Ectodermal cell (in vitro differentiated cells): ENCODE measurements around the gene CST1.
"Not testable (repeated sequence)": the region's sequence is repeated elsewhere in the genome, so short reads cannot be mapped to it uniquely, and the experiment has no call there.

ENCODE experiments used
- H3K27ac ChIP-seq: 2 replicates; pipeline ENCODE4 v1.7.0; 2013; ENCODE audit warnings: mild to moderate bottlenecking, low read depth, low read length; ENCODE audit not compliant: insufficient read depth, poor library complexity, severe bottlenecking
- H3K27me3 ChIP-seq: 2 replicates; pipeline ENCODE4 v1.7.0; 2013; ENCODE audit warnings: mild to moderate bottlenecking, low read length; ENCODE audit not compliant: insufficient read depth, control insufficient read depth, poor library complexity, severe bottlenecking
- H3K36me3 ChIP-seq: one replicate; pipeline ENCODE4 v1.7.0; 2013; ENCODE audit warnings: low read length; ENCODE audit not compliant: control insufficient read depth, insufficient read depth
- H3K4me1 ChIP-seq: one replicate; pipeline ENCODE4 v1.7.0; 2013; ENCODE audit warnings: low read length; ENCODE audit not compliant: control insufficient read depth, insufficient read depth
- H3K4me3 ChIP-seq: 2 replicates; pipeline ENCODE4 v1.7.0; 2013; ENCODE audit warnings: low read depth, low read length, control low read depth; ENCODE audit not compliant: insufficient read depth
- H3K9me3 ChIP-seq: 2 replicates; pipeline ENCODE4 v1.7.0; 2013; ENCODE audit warnings: mild to moderate bottlenecking, low read length, moderate library complexity; ENCODE audit not compliant: control insufficient read depth
- WGBS, 2 experiments: methylation state at CpG; one replicate each; pipeline ENCODE4 v1.1.7; 2013; ENCODE audit warnings: missing lambda C conversion rate in 2 of 2; 5-methylcytosine and 5-hydroxymethylcytosine counted together

The CST1 gene

DNA sequence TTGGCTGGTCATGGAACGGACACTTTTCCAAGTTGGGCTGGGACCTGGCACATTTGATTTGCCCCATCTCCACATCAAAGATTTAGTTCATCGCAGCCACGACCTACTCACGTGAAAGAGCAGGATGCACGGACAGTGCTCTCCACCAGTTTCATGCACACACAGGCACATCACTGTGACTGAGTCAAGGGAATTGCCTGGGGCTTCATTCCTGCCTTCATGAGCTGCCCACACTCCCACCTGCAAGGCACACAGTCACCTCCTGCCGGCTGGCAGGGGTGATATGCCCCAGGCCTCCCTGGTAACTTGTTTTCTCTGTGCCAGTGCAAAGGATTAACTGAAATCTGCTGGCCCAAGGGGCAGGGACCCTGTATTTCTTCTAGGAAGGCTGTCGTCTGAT, 23.3 kb upstream of the CST1 start:
- H3K27me3 ChIP-seq, result no peaks in the 10 kb centered on the region
- 92 to 94% methylated on average over 7 of the region's 7 CpGs for WGBS, 2 experiments
- no peak overlapping the region for H3K27ac ChIP-seq
- peaks cover 6% of the 10 kb centered on the region for H3K4me1 ChIP-seq
- no peaks in the 10 kb centered on the region for H3K9me3 ChIP-seq
- no peak overlapping the region for H3K4me3 ChIP-seq
- no peaks in the 10 kb centered on the region for H3K36me3 ChIP-seq

- Histone ChIP-seq H3K4me1 (peaks cover 6% of the 10 kb centered on the region), H3K27ac (no peak overlapping the region), H3K36me3 (no peaks in the 10 kb centered on the region), H3K9me3 (no peaks in the 10 kb centered on the region), H3K27me3 (no peaks in the 10 kb centered on the region), H3K4me3 (no peak overlapping the region)
- WGBS, 2 experiments, result 90 to 93% methylated on average over 4 of the region's 4 CpGs
These were observed 22.8 kb upstream of the CST1 start for GRCh38 chr20:23773579-23773978.

DNA sequence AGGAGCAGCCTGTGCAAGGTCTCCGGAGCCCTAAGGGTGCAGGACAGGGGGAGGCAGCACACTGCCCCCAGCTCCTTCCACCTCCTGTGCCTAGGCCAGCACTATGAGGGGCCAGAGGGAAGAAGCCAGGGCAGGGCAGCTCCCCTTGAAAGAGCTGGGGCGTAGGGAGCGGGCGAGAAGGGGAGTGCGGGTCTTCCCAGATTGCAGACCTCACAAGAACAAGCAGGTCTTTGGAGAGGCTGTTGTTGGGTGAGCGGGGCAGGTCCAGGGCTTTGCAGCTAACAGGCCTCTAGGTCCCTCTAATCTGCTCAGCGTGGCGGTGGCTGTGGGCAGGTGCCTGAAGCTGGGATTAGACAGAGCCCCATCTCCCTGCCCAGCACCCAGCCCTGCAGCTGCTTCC, 22.4 kb upstream of the CST1 start:
- Histone ChIP-seq H3K27ac (no peak overlapping the region), H3K4me1 (peaks cover 6% of the 10 kb centered on the region), H3K9me3 (no peaks in the 10 kb centered on the region), H3K4me3 (no peak overlapping the region), H3K27me3 (no peaks in the 10 kb centered on the region), H3K36me3 (no peaks in the 10 kb centered on the region)
- 93 to 96% methylated on average over 8 of the region's 8 CpGs for WGBS, 2 experiments

DNA sequence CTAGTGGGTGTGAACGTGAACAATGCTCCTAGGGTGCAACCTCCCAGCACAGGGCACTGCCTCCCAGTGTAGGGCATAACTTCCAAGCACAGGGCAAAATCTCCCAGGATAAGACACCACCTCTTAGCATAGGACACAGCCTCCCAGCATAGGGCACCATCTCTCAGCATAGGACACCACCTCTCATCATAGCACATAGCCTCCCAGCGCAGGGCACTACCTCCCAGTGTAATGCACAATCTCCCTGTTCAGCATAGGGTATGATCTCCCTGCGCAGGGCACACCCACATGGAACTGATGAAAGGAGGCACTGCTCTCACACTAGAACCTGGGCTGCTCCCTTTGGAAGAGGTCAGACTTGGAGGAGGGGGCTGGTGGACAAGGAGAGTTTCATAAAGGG, 21.3 kb upstream of the CST1 start:
- no peaks in the 10 kb centered on the region for H3K36me3 ChIP-seq
- H3K9me3 ChIP-seq, result no peaks in the 10 kb centered on the region
- peaks cover 6% of the 10 kb centered on the region for H3K4me1 ChIP-seq
- no peak overlapping the region for H3K27ac ChIP-seq
- no peaks in the 10 kb centered on the region for H3K27me3 ChIP-seq
- WGBS, 2 experiments, result 92 to 99% methylated on average over 3 of the region's 3 CpGs
- H3K4me3 ChIP-seq, result no peak overlapping the region

- 90 to 97% methylated on average over 2 of the region's 2 CpGs for WGBS, 2 experiments
- no peaks in the 10 kb centered on the region for H3K4me1 ChIP-seq
- no peaks in the 10 kb centered on the region for H3K27me3 ChIP-seq
These were observed 19.6 kb upstream of the CST1 start for GRCh38 chr20:23770384-23770783.

GRCh38 chr20:23768520-23768919, 17.8 kb upstream of the CST1 start:
- not testable (repeated sequence) for H3K9me3 ChIP-seq, H3K4me1 ChIP-seq, H3K36me3 ChIP-seq, H3K4me3 ChIP-seq, H3K27me3 ChIP-seq, H3K27ac ChIP-seq

More at GRCh38 chr20:23770384-23770783, 19.6 kb upstream of the CST1 start:
- Histone ChIP-seq H3K36me3 (no peaks in the 10 kb centered on the region), H3K4me3 (no peak overlapping the region), H3K9me3 (no peaks in the 10 kb centered on the region), H3K27ac (no peak overlapping the region)

GRCh38 chr20:23766531-23766930, 15.8 kb upstream of the CST1 start:
- WGBS, 2 experiments, result 86 to 100% methylated on average over 1 of the region's 1 CpG
- no peaks in the 10 kb centered on the region for H3K27me3 ChIP-seq
- no peaks in the 10 kb centered on the region for H3K9me3 ChIP-seq
- no peaks in the 10 kb centered on the region for H3K4me1 ChIP-seq
- H3K4me3 ChIP-seq, result no peak overlapping the region
- H3K27ac ChIP-seq, result no peak overlapping the region
- H3K36me3 ChIP-seq, result no peaks in the 10 kb centered on the region

DNA sequence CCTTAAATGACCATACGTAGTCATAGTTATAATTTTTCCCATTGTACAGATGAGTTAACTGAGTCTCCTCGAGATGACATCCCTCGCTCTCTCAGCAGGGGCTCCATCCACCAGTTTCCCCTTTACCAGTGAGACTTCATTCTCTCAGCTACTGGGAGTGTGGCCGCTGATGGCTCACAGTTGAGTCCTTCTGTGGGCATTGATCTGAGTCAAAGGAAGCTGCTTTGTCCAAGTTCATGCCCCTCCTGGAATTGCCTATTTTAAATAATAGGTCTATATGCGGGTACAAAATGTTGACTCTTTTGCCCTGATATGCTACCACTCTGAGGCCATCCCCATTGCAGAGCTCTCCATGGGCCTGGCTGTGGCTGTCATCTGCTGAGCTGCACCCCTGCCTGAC, 14.8 kb upstream of the CST1 start:
- H3K36me3 ChIP-seq, result no peaks in the 10 kb centered on the region
- H3K27me3 ChIP-seq, result no peaks in the 10 kb centered on the region
- WGBS, 2 experiments, result 87 to 91% methylated on average over 5 of the region's 5 CpGs
- no peaks in the 10 kb centered on the region for H3K9me3 ChIP-seq
- no peak overlapping the region for H3K27ac ChIP-seq
- no peaks in the 10 kb centered on the region for H3K4me1 ChIP-seq
- H3K4me3 ChIP-seq, result no peak overlapping the region

GRCh38 chr20:23764630-23765029, 13.9 kb upstream of the CST1 start:
- 13 to 14% methylated on average over 2 of the region's 2 CpGs for WGBS, 2 experiments
- not testable (repeated sequence) for H3K36me3 ChIP-seq, H3K4me3 ChIP-seq, H3K27ac ChIP-seq, H3K27me3 ChIP-seq, H3K9me3 ChIP-seq, H3K4me1 ChIP-seq

DNA sequence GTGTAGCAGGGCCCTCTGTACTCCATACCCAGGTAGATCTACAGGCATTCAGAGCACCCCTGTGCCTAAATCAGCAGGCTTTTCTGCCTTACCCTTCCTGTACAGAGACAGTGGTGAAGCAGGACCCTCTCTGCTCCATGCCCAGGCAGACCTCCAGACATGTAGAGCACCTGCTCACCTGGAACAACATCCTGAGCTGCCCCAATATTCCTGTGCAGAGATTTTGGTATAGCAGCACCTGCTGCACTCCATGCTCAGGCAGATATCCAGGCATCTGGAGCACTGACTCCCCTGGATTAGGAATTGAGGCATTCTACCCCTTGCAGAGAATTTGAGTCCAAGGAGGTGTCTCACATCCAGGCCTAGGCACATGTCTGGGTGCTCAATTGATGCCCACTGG, 12.6 kb upstream of the CST1 start:
- Histone ChIP-seq H3K36me3 (no peaks in the 10 kb centered on the region), H3K27ac (no peak overlapping the region), H3K9me3 (no peaks in the 10 kb centered on the region), H3K4me1 (no peaks in the 10 kb centered on the region), H3K27me3 (no peaks in the 10 kb centered on the region), H3K4me3 (no peak overlapping the region)

DNA sequence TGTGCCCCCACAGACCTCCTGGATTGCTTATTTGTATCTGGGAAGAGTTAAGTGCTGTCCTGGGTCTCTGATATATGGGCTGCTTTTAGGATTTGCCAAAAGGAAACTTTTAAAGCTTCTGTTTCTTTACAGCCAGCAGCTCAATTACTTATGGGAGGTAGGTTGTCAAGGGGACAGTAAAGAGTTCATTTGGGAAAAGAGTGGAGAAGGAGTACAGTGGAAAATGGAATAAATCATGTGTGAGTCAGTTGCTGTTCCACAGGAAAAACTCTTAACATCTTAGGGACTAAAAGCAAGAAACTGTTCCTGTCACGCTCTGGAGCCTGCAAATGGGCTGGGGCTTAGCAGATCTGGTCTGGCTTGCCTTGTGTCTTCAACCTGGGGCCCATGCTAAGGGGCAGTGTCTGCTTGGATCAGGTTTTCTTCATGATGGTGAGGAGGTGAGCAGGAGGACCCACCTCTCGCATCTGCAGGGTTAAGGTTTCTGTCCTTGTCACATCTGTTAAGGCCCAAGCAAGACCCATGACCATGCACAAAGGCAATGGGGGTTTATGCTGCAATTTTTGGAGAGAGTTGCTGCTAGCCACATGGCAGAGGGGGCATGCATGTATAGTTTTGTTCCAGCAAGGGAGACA, 8.7 kb upstream of the CST1 start:
- Histone ChIP-seq H3K4me1 (no peaks in the 10 kb centered on the region), H3K9me3 (no peaks in the 10 kb centered on the region), H3K27ac (no peak overlapping the region), H3K27me3 (no peaks in the 10 kb centered on the region), H3K4me3 (no peak overlapping the region), H3K36me3 (no peaks in the 10 kb centered on the region)
- WGBS, 2 experiments, result 61 to 69% methylated on average over 2 of the region's 2 CpGs
